Mesenchymal stem cell (in vitro differentiated cells and primary cell): ENCODE measurements around the gene SAMD11.
A peak's percentile ranks its signal among the peaks of the same experiment; 100 is the strongest.

Experiments
- DNase-seq: peaks from one replicate; pipeline ENCODE4 v3.0.0-alpha.2; 2013
- H2AFZ ChIP-seq: one replicate; pipeline ENCODE4 v1.6.1; 2013; ENCODE audit warnings: low read depth, mild to moderate bottlenecking, control low read depth, inconsistent platforms, low read length, moderate library complexity
- H2AK5ac ChIP-seq: 2 replicates; pipeline ENCODE4 v1.6.1; 2013; ENCODE audit warnings: low read length, moderate library complexity, mild to moderate bottlenecking, inconsistent platforms; ENCODE audit not compliant: severe bottlenecking
- H2BK120ac ChIP-seq: one replicate; pipeline ENCODE4 v1.6.1; 2013; ENCODE audit warnings: low read depth, mild to moderate bottlenecking, inconsistent platforms, low read length, moderate library complexity
- H2BK12ac ChIP-seq, 2 experiments: one replicate each; pipeline ENCODE4 v1.6.1; 2013; ENCODE audit warnings: inconsistent platforms in 2 of 2, low read length in 2 of 2, mild to moderate bottlenecking in 2 of 2, moderate library complexity in 2 of 2, control low read depth in 1 of 2
- H2BK15ac ChIP-seq: one replicate; pipeline ENCODE4 v1.6.1; 2013; ENCODE audit warnings: mild to moderate bottlenecking, low read depth, inconsistent platforms; ENCODE audit not compliant: poor library complexity, severe bottlenecking
- H2BK5ac ChIP-seq: 2 replicates; pipeline ENCODE4 v1.6.1; 2013; ENCODE audit warnings: low read depth, mild to moderate bottlenecking, low read length, control low read depth, inconsistent platforms; ENCODE audit not compliant: poor library complexity, severe bottlenecking
- H3K14ac ChIP-seq, 2 experiments: one replicate each; pipeline ENCODE4 v1.6.1; 2013; ENCODE audit warnings: inconsistent platforms in 2 of 2, low read length in 2 of 2, control low read depth in 1 of 2, mild to moderate bottlenecking in 1 of 2, moderate library complexity in 1 of 2
- H3K18ac ChIP-seq, 2 experiments: one replicate each; pipeline ENCODE4 v1.6.1; 2013; ENCODE audit warnings: inconsistent platforms in 2 of 2, low read length in 2 of 2, control low read depth in 1 of 2, low read depth in 1 of 2, mild to moderate bottlenecking in 1 of 2
- H3K23ac ChIP-seq, 2 experiments: one replicate each; pipeline ENCODE4 v1.6.1; 2013; ENCODE audit warnings: inconsistent platforms in 2 of 2, low read length in 2 of 2, mild to moderate bottlenecking in 2 of 2, moderate library complexity in 2 of 2, control low read depth in 1 of 2
- H3K27ac ChIP-seq: 2 replicates; pipeline ENCODE4 v1.5.1; 2013; ENCODE audit warnings: mild to moderate bottlenecking, moderate library complexity, low read length, control low read depth, inconsistent platforms; ENCODE audit not compliant: poor library complexity, severe bottlenecking
- H3K27me3 ChIP-seq, 2 experiments: 2 replicates each; pipeline versions ENCODE4 v1.6.1 to v1.7.0; 2013; ENCODE audit warnings: low read length in 2 of 2, mild to moderate bottlenecking in 2 of 2, moderate library complexity in 2 of 2, control low read depth in 1 of 2, inconsistent platforms in 1 of 2; ENCODE audit not compliant: control insufficient read depth in 1 of 2, insufficient read depth in 1 of 2
- H3K36me3 ChIP-seq, 2 experiments: 2 replicates each; pipeline versions ENCODE4 v1.6.1 to v1.7.0; 2013; ENCODE audit warnings: low read length in 2 of 2, control low read depth in 1 of 2, inconsistent platforms in 1 of 2, low read depth in 1 of 2, mild to moderate bottlenecking in 1 of 2; ENCODE audit not compliant: insufficient read depth in 2 of 2, control insufficient read depth in 1 of 2
- H3K4ac ChIP-seq, 2 experiments: one replicate each; pipeline ENCODE4 v1.6.1; 2013; ENCODE audit warnings: inconsistent platforms in 2 of 2, low read length in 2 of 2, mild to moderate bottlenecking in 2 of 2, moderate library complexity in 2 of 2, control low read depth in 1 of 2, low read depth in 1 of 2
- H3K4me1 ChIP-seq: 2 replicates; pipeline ENCODE4 v1.6.1; 2013; ENCODE audit warnings: low read depth, low read length, control low read depth; ENCODE audit not compliant: control insufficient read depth, insufficient read depth
- H3K4me2 ChIP-seq: 2 replicates; pipeline ENCODE4 v1.6.1; 2013; ENCODE audit warnings: low read length, mild to moderate bottlenecking, inconsistent platforms; ENCODE audit not compliant: poor library complexity, severe bottlenecking
- H3K4me3 ChIP-seq, 2 experiments: 2 replicates each; pipeline versions ENCODE4 v1.5.1 to v1.7.0; 2013; ENCODE audit warnings: low read length in 2 of 2, mild to moderate bottlenecking in 2 of 2, control low read depth in 1 of 2, low read depth in 1 of 2; ENCODE audit not compliant: insufficient read depth in 1 of 2
- H3K79me1 ChIP-seq: replicated peaks from 2 replicates; pipeline ENCODE4 v1.6.1; 2013; ENCODE audit warnings: mild to moderate bottlenecking, control low read depth, low read length, inconsistent platforms; ENCODE audit not compliant: poor library complexity, severe bottlenecking
- H3K9ac ChIP-seq: 2 replicates; pipeline ENCODE4 v1.7.0; 2013; ENCODE audit warnings: mild to moderate bottlenecking, low read length, moderate library complexity
- H3K9me3 ChIP-seq: 2 replicates; pipeline ENCODE4 v1.7.0; 2013; ENCODE audit warnings: mild to moderate bottlenecking, low read length; ENCODE audit not compliant: control insufficient read depth
- H4K8ac ChIP-seq: one replicate; pipeline ENCODE4 v1.6.1; 2013; ENCODE audit warnings: inconsistent platforms, mild to moderate bottlenecking, low read length, moderate library complexity
- H4K91ac ChIP-seq: one replicate; pipeline ENCODE4 v1.6.1; 2013; ENCODE audit warnings: mild to moderate bottlenecking, low read length, inconsistent platforms
- WGBS: methylation state at CpG from one replicate; pipeline ENCODE4 v1.1.7; 2013; ENCODE audit warnings: mixed read lengths; 5-methylcytosine and 5-hydroxymethylcytosine counted together

SAMD11 gene

DNA sequence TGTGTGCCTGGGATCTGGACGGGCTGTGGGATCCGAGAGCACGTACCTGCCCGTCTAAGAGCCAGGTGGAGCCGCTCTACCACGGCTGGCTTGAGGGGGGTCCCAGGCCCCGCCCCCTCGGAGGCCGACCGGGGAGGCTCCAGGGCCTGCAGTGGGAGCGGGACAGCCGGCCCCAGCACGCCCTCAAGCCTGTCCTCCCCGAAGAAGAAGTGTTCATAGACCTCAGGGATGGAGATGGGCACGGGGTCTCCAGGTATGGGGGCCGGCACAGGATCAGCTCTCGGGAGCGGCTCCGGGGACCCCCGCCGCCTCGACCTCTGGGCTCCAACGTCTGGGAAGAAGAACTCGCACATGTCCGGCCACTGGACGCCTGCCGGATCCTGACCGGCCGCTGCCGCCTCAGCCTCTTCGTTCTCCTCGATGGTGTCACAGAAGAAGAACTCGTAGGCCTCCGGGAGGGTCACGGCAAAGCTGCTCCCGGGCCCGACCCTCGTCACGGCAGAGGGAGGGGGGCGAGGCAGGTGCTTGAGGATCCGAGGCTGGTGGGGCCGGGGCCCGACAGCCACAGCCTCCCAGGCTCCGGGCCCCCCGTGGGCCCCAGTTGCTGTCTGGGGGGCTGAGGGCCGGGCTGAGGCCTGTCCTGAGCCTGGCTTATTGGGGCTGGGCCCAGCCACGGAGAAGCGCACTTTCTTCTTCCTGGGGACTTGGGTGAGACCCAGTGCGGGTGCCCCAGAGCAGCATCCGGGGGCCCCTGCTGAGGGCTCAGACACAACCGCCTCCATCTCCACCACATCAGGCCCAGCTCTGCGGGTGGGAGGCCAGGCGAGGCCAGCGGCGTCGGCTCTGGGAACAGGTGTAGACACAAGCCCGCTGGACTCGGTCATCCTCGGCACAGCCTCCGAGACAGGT is 55.4 kb downstream of the SAMD11 start:
- no peak overlapping the region for H3K9ac ChIP-seq
- no peak overlapping the region for H3K14ac ChIP-seq
- H3K36me3 ChIP-seq, result peaks cover 0 to 6% of the 10 kb centered on the region in 2 experiments
- H3K4me1 ChIP-seq, result peaks cover 17% of the 10 kb centered on the region
- H4K91ac ChIP-seq, result no peak overlapping the region
- no peak overlapping the region for H3K23ac ChIP-seq
- H3K4me3 ChIP-seq, result no peak overlapping the region
- no peak overlapping the region for H2AFZ ChIP-seq
- H2AK5ac ChIP-seq, result no peak overlapping the region
- H2BK5ac ChIP-seq, result no peak overlapping the region
- H3K27ac ChIP-seq, result no peak overlapping the region
- H3K27me3 ChIP-seq, result peaks cover 19 to 72% of the 10 kb centered on the region in 2 experiments
- no peak overlapping the region for H3K4me2 ChIP-seq
- no peaks in the 10 kb centered on the region for H3K9me3 ChIP-seq
- WGBS, result 85% methylated on average over 60 of the region's 60 CpGs
- no peak overlapping the region for H3K4ac ChIP-seq
- no peak for DNase-seq
- no peaks in the 10 kb centered on the region for H3K79me1 ChIP-seq
- H2BK12ac ChIP-seq, result no peak overlapping the region
- H3K18ac ChIP-seq, result no peak overlapping the region
- peak overlapping the region; percentile 85 for H2BK15ac ChIP-seq
- H2BK120ac ChIP-seq, result no peak overlapping the region
- no peak overlapping the region for H4K8ac ChIP-seq

GRCh38 chr1:979744-980072 is 56.0 kb downstream of the SAMD11 start:
- H2BK5ac ChIP-seq, result no peak overlapping the region
- H2BK15ac ChIP-seq, result no peak overlapping the region
- H3K23ac ChIP-seq, result no peak overlapping the region
- WGBS, result 93% methylated on average over 9 of the region's 9 CpGs
- H3K79me1 ChIP-seq, result no peaks in the 10 kb centered on the region
- peaks cover 19 to 68% of the 10 kb centered on the region in 2 experiments for H3K27me3 ChIP-seq
- no peak overlapping the region for H2BK12ac ChIP-seq
- peaks cover 17% of the 10 kb centered on the region for H3K4me1 ChIP-seq
- peaks cover 0 to 4% of the 10 kb centered on the region in 2 experiments for H3K36me3 ChIP-seq
- no peaks in the 10 kb centered on the region for H3K9me3 ChIP-seq
- no peak overlapping the region for H4K8ac ChIP-seq
- no peak overlapping the region for H3K4me3 ChIP-seq
- H3K27ac ChIP-seq, result no peak overlapping the region
- no peak overlapping the region for H3K4ac ChIP-seq
- no peak for DNase-seq
- no peak overlapping the region for H3K4me2 ChIP-seq
- no peak overlapping the region for H3K14ac ChIP-seq
- no peak overlapping the region for H4K91ac ChIP-seq
- no peak overlapping the region for H2AFZ ChIP-seq
- H3K18ac ChIP-seq, result no peak overlapping the region
- no peak overlapping the region for H2AK5ac ChIP-seq
- no peak overlapping the region for H2BK120ac ChIP-seq
- no peak overlapping the region for H3K9ac ChIP-seq

GRCh38 chr1:980137-980571 is 56.4 kb downstream of the SAMD11 start:
- Histone ChIP-seq H3K18ac (no peak overlapping the region), H3K14ac (no peak overlapping the region), H3K79me1 (no peaks in the 10 kb centered on the region), H3K36me3 (peaks cover 0 to 2% of the 10 kb centered on the region in 2 experiments), H3K9ac (no peak overlapping the region), H3K27me3 (peaks cover 19 to 69% of the 10 kb centered on the region in 2 experiments), H3K4me3 (no peak overlapping the region), H2BK5ac (no peak overlapping the region), H3K4me2 (no peak overlapping the region), H2AK5ac (no peak overlapping the region), H3K4ac (peak overlapping the region in 1 of 2 experiments; percentile 6), H2AFZ (no peak overlapping the region), H4K8ac (no peak overlapping the region), H4K91ac (no peak overlapping the region), H2BK15ac (no peak overlapping the region), H2BK12ac (no peak overlapping the region), H3K9me3 (no peaks in the 10 kb centered on the region), H3K27ac (no peak overlapping the region), H3K23ac (no peak overlapping the region), H2BK120ac (no peak overlapping the region), H3K4me1 (peaks cover 17% of the 10 kb centered on the region)
- DNase-seq, result no peak
- 89% methylated on average over 13 of the region's 13 CpGs for WGBS

DNA sequence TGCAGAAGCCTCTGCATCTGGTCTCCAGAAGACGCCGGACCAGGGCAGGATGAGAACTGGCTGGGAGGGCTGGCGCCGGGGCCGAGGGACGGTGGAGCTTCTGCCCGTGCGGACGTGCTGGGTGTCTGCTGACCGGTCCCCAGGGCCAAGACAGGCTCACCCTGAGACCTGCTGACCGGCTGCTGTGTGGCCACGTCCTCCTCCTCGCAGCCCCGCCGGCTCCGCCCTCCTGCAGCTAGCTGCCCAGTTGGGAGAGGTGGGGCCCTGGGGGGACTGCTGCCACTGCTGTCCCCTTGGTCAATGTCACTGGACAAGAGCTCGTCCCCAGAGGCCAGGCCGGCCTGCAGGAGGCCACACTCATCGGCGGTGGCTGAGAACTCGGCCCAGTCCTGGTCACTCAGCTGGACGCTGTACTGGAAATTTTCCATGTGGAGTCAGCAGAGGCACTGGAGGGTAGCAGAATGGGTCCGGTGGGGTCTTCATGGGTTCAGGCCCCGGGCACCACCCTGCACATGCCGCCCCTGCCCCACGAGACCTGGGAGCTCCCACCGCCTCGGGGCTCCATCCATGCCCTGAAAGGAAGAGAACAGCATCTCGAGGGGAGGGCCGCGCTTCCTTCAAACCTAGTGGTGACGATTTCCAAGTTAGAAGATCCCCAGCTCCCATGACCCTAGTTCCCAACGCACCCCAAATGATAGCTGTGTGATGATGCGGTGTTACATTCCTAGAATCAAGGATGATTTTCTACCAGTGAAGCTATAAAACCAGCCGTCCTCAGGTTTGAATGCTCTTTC is 57.1 kb downstream of the SAMD11 start:
- Histone ChIP-seq H4K91ac (no peak overlapping the region), H3K4me1 (peaks cover 16% of the 10 kb centered on the region), H3K18ac (no peak overlapping the region), H4K8ac (no peak overlapping the region), H3K79me1 (no peaks in the 10 kb centered on the region), H2AFZ (no peak overlapping the region), H2BK5ac (no peak overlapping the region), H3K27me3 (peaks cover 22 to 69% of the 10 kb centered on the region in 2 experiments), H3K4me3 (no peak overlapping the region), H3K14ac (no peak overlapping the region), H3K36me3 (no peaks in the 10 kb centered on the region), H3K4me2 (no peak overlapping the region), H2AK5ac (no peak overlapping the region), H3K23ac (no peak overlapping the region), H3K9ac (no peak overlapping the region), H2BK120ac (no peak overlapping the region), H2BK15ac (no peak overlapping the region), H2BK12ac (no peak overlapping the region), H3K9me3 (no peaks in the 10 kb centered on the region), H3K27ac (no peak overlapping the region), H3K4ac (peak overlapping the region in 1 of 2 experiments; percentile 6)
- 82% methylated on average over 33 of the region's 35 CpGs for WGBS
- no peak for DNase-seq
